Measurements from ENCODE around the gene FBH1.

FBH1 gene

GRCh38 chr10:5929442-5929841 is 39.4 kb downstream of the FBH1 start:
- H3K4me3 ChIP-seq (ENCODE audit: severe bottlenecking): no peak overlapping the region
- no peaks in the 10 kb centered on the region for H3K4me1 ChIP-seq (ENCODE audit: insufficient read depth, poor library complexity, severe bottlenecking)
- no peak for ATAC-seq (ENCODE audit: low read depth)
- H3K36me3 ChIP-seq (ENCODE audit: low read depth): peaks cover 67% of the 10 kb centered on the region
- no peak overlapping the region for H3K27ac ChIP-seq (ENCODE audit: poor library complexity, severe bottlenecking)
- no peaks in the 10 kb centered on the region for H3K27me3 ChIP-seq (ENCODE audit: insufficient read depth, poor library complexity, severe bottlenecking)
- no peak for TF ChIP-seq CTCF (IDR thresholded peaks at IDR 0.05; ENCODE audit: poor library complexity, severe bottlenecking)
- no peak for DNase-seq (ENCODE audit: low spot score)
- no peaks in the 10 kb centered on the region for H3K9me3 ChIP-seq (ENCODE audit: severe bottlenecking)

DNA sequence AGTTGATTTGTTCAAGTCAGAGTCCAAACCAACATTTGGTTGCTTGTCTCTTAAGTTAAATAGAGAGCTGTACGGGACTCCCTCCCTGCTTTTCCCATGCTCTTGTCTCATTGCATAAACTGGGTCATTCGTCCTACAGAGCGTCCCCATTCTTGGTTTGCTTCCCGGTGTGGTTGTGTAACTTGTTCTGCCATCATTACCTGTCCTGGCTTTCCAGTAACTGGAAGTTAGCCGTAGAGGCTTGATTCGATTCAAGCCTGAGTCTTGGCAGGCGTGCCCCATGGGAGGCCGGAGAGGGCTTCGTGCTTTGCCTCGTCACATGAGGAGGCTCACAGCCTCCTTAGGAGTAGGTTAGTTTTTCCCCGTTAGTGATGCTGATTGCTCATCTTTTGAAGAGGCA is 40.2 kb downstream of the FBH1 start:
- Histone ChIP-seq H3K9me3 (ENCODE audit: severe bottlenecking) (no peaks in the 10 kb centered on the region), H3K36me3 (ENCODE audit: low read depth) (peaks cover 68% of the 10 kb centered on the region), H3K27ac (ENCODE audit: poor library complexity, severe bottlenecking) (no peak overlapping the region), H3K4me3 (ENCODE audit: severe bottlenecking) (no peak overlapping the region), H3K27me3 (ENCODE audit: insufficient read depth, poor library complexity, severe bottlenecking) (no peaks in the 10 kb centered on the region), H3K4me1 (ENCODE audit: insufficient read depth, poor library complexity, severe bottlenecking) (no peaks in the 10 kb centered on the region)
- DNase-seq (ENCODE audit: low spot score): no peak
- TF ChIP-seq CTCF (IDR thresholded peaks at IDR 0.05; ENCODE audit: poor library complexity, severe bottlenecking): no peak
- no peak for ATAC-seq (ENCODE audit: low read depth)

DNA sequence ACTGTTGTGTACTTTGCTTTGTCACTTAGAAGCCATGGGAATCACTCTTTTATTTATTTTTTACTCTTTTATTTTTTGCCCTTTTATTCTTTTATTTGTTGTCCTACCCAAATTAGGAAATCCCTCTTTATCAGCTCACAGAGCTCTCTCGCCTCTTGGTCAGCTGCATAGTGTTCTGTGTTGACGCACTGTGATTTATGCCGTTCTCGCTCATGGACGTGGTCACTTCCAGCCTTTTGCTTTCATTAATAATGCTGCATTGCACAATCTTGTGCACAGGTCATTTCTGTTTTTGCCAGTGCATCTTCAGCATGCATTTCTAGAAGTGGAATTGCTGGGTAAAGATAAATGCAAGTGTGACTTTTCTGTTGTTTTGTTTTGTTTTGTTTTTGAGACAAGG is 42.3 kb downstream of the FBH1 start:
- DNase-seq (ENCODE audit: low spot score) (no peak), ATAC-seq (ENCODE audit: low read depth) (no peak)
- TF ChIP-seq CTCF (IDR thresholded peaks at IDR 0.05; ENCODE audit: poor library complexity, severe bottlenecking): no peak
- Histone ChIP-seq H3K27ac (ENCODE audit: poor library complexity, severe bottlenecking) (no peak overlapping the region), H3K4me3 (ENCODE audit: severe bottlenecking) (no peak overlapping the region), H3K4me1 (ENCODE audit: insufficient read depth, poor library complexity, severe bottlenecking) (no peaks in the 10 kb centered on the region), H3K36me3 (ENCODE audit: low read depth) (peaks cover 51% of the 10 kb centered on the region), H3K27me3 (ENCODE audit: insufficient read depth, poor library complexity, severe bottlenecking) (no peaks in the 10 kb centered on the region), H3K9me3 (ENCODE audit: severe bottlenecking) (no peaks in the 10 kb centered on the region)

DNA sequence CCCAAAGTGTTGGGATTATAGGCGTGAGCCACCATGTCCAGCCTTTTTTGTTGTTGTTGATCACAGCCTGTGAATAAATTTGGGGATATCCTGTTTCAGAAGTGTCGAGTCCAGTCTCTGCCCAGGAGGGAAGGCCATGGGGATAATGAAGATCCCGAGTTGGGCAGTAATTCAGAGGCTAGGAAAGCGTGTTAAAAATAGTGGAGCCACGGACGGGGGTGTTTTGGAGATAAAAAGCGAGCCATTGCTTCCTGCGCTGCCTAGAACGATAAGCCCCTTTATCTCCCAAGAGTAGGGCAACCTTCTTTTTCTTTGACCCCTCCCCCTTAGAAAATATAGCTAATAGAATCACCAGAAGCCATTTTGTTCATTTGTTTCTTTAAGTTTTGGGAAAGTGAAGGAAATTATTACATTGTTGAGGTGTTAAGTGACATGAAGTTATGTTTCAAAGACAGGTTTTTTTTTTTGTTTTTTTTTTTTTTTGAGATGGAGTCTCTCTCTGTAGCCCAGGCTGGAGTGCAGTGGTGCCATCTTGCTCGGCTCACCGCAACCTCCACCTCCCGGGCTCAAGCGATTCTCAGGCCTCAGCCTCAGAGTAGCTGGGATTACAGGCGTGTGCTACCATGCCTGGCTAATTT is 44.0 kb downstream of the FBH1 start:
- DNase-seq (ENCODE audit: low spot score) (no peak), ATAC-seq (ENCODE audit: low read depth) (no peak)
- Histone ChIP-seq H3K36me3 (ENCODE audit: low read depth) (peaks cover 38% of the 10 kb centered on the region), H3K4me3 (ENCODE audit: severe bottlenecking) (no peak overlapping the region), H3K27me3 (ENCODE audit: insufficient read depth, poor library complexity, severe bottlenecking) (no peaks in the 10 kb centered on the region), H3K9me3 (ENCODE audit: severe bottlenecking) (no peaks in the 10 kb centered on the region), H3K27ac (ENCODE audit: poor library complexity, severe bottlenecking) (no peak overlapping the region), H3K4me1 (ENCODE audit: insufficient read depth, poor library complexity, severe bottlenecking) (no peaks in the 10 kb centered on the region)
- TF ChIP-seq CTCF (IDR thresholded peaks at IDR 0.05; ENCODE audit: poor library complexity, severe bottlenecking): no peak

GRCh38 chr10:5935628-5936027 is 45.6 kb downstream of the FBH1 start:
- ATAC-seq (ENCODE audit: low read depth) (no peak), DNase-seq (ENCODE audit: low spot score) (no peak)
- H3K4me3 ChIP-seq (ENCODE audit: severe bottlenecking): no peak overlapping the region
- TF ChIP-seq CTCF (IDR thresholded peaks at IDR 0.05; ENCODE audit: poor library complexity, severe bottlenecking): no peak
- no peaks in the 10 kb centered on the region for H3K27me3 ChIP-seq (ENCODE audit: insufficient read depth, poor library complexity, severe bottlenecking)
- H3K27ac ChIP-seq (ENCODE audit: poor library complexity, severe bottlenecking): no peak overlapping the region
- no peaks in the 10 kb centered on the region for H3K9me3 ChIP-seq (ENCODE audit: severe bottlenecking)
- H3K4me1 ChIP-seq (ENCODE audit: insufficient read depth, poor library complexity, severe bottlenecking): no peaks in the 10 kb centered on the region
- H3K36me3 ChIP-seq (ENCODE audit: low read depth): peaks cover 30% of the 10 kb centered on the region

Data from RWPE2 (cell line).